H1 (cell line): ENCODE results near the gene THBS1. TPM values are rescaled to one million over a fixed set of nuclear protein-coding genes. Genes with fewer than 3 reads are reported as not detected.

Experiments
- CTCF ChIA-PET: fragments of 300-600 bp; sonication (Branson Sonifier 250); formaldehyde crosslinking; loops from one replicate; lab custom pipeline; 2021; ENCODE audit not compliant: partially characterized antibody; lab: Charles Lee
- POLR2A ChIA-PET: fragments of 300-600 bp; sonication (Branson Sonifier 250); formaldehyde crosslinking; loops from one replicate; lab custom pipeline; 2021; ENCODE audit warnings: inconsistent platforms; ENCODE audit not compliant: partially characterized antibody; lab: Charles Lee
- DNase-seq, 2 experiments: peaks; one replicate each; pipeline versions ENCODE4 v3.0.0 to v3.0.0-alpha.2; 2010 to 2022; ENCODE audit warnings: low spot score in 2 of 2, low read depth in 1 of 2, mixed read lengths in 1 of 2
- FAIRE-seq: peaks from 2 replicates; lab custom pipeline; 2011; peaks lifted over from hg19 to GRCh38; lab: Jason Lieb, UNC
- H2AFZ ChIP-seq: 2 replicates; pipeline ENCODE4 v1.8.1; 2012; ENCODE audit warnings: low read length, inconsistent platforms
- H2AK5ac ChIP-seq: 2 replicates; pipeline ENCODE4 v1.6.1; 2013; ENCODE audit warnings: low read depth, low read length
- H2BK120ac ChIP-seq: replicated peaks from 2 replicates; pipeline ENCODE3; 2013; ENCODE audit warnings: low read depth, low read length, inconsistent platforms
- H2BK12ac ChIP-seq: 2 replicates; pipeline ENCODE4 v1.6.1; 2013; ENCODE audit warnings: low read depth, low read length
- H2BK15ac ChIP-seq: 2 replicates; pipeline ENCODE4 v1.6.1; 2013; ENCODE audit warnings: low read length
- H2BK20ac ChIP-seq: 2 replicates; pipeline ENCODE4 v1.6.1; 2013; ENCODE audit warnings: low read length
- H2BK5ac ChIP-seq: 2 replicates; pipeline ENCODE4 v1.6.1; 2013; ENCODE audit warnings: low read depth, low read length
- H3K14ac ChIP-seq: 2 replicates; pipeline ENCODE4 v1.6.1; 2013; ENCODE audit warnings: inconsistent platforms; ENCODE audit not compliant: insufficient read length
- H3K18ac ChIP-seq: 2 replicates; pipeline ENCODE4 v1.6.1; 2013; ENCODE audit warnings: low read length; ENCODE audit errors: extremely low read depth
- H3K23ac ChIP-seq: 2 replicates; pipeline ENCODE4 v1.6.1; 2013; ENCODE audit warnings: inconsistent platforms; ENCODE audit not compliant: insufficient read length
- H3K23me2 ChIP-seq: 2 replicates; pipeline ENCODE4 v1.6.1; 2013; ENCODE audit warnings: low read depth, low read length
- H3K27ac ChIP-seq: 2 replicates; pipeline ENCODE4 v1.6.1; 2011; ENCODE audit warnings: low read depth, low read length, inconsistent platforms
- H3K27me3 ChIP-seq, 4 experiments: replicated peaks in 1 of 4; 1 replicate in 1 of 4; 2 replicates in 3 of 4; pipeline versions ENCODE4 v1.6.1 to v1.8.1; 2011 to 2013; ENCODE audit warnings: low read length in 3 of 4, mild to moderate bottlenecking in 3 of 4, inconsistent platforms in 2 of 4, mixed read lengths in 2 of 4, moderate library complexity in 1 of 4; ENCODE audit not compliant: control insufficient read depth in 3 of 4, insufficient read depth in 3 of 4; ENCODE audit errors: extremely low read depth in 1 of 4
- H3K36me3 ChIP-seq, 4 experiments: 2 replicates each; pipeline versions ENCODE4 v1.6.1 to v1.8.1; 2011 to 2013; ENCODE audit warnings: mild to moderate bottlenecking in 4 of 4, low read length in 3 of 4, moderate library complexity in 2 of 4, control low read depth in 1 of 4, inconsistent platforms in 1 of 4; ENCODE audit not compliant: insufficient read depth in 4 of 4, control insufficient read depth in 2 of 4
- H3K4ac ChIP-seq: replicated peaks from 2 replicates; pipeline ENCODE3; 2013; ENCODE audit warnings: low read length, low read depth, mixed read lengths, inconsistent platforms; ENCODE audit not compliant: insufficient read length
- H3K4me1 ChIP-seq, 4 experiments: replicated peaks in 1 of 4; 1 replicate in 1 of 4; 2 replicates in 3 of 4; pipeline versions ENCODE4 v1.6.1 to v1.8.1; 2011 to 2013; ENCODE audit warnings: low read length in 3 of 4, inconsistent platforms in 2 of 4, mixed read lengths in 1 of 4; ENCODE audit not compliant: insufficient read depth in 4 of 4, control insufficient read depth in 3 of 4
- H3K4me2 ChIP-seq, 2 experiments: 2 replicates each; pipeline versions ENCODE4 v1.6.1 to v1.8.1; 2011 to 2013; ENCODE audit warnings: low read depth in 2 of 2, low read length in 2 of 2, control low read depth in 1 of 2, inconsistent platforms in 1 of 2, mild to moderate bottlenecking in 1 of 2; ENCODE audit not compliant: insufficient read depth in 1 of 2
- H3K4me3 ChIP-seq, 4 experiments: fragments of 200-600, 300-600 bp in 1 of 4; sonication (generic), shearing (Covaris generic), sonication (Bioruptor Twin) in 1 of 4; 2 replicates each; pipeline versions ENCODE4 v1.5.1 to v1.8.1; 2011 to 2016; ENCODE audit warnings: low read length in 4 of 4, low read depth in 3 of 4, control low read depth in 2 of 4, inconsistent platforms in 2 of 4, mild to moderate bottlenecking in 2 of 4, mixed read lengths in 1 of 4, moderate library complexity in 1 of 4; ENCODE audit not compliant: insufficient read depth in 2 of 4; ENCODE audit errors: extremely low read depth in 1 of 4
- H3K56ac ChIP-seq: replicated peaks from 2 replicates; pipeline ENCODE3; 2013; ENCODE audit warnings: low read depth, mild to moderate bottlenecking, mixed read lengths, low read length, inconsistent platforms; ENCODE audit not compliant: insufficient read length
- H3K79me1 ChIP-seq: 2 replicates; pipeline ENCODE4 v1.6.1; 2013; ENCODE audit warnings: low read depth, low read length, control low read depth
- H3K79me2 ChIP-seq, 2 experiments: 2 replicates each; pipeline versions ENCODE4 v1.6.1 to v1.8.1; 2012 to 2013; ENCODE audit warnings: low read length in 2 of 2, mild to moderate bottlenecking in 2 of 2, inconsistent platforms in 1 of 2; ENCODE audit not compliant: insufficient read depth in 2 of 2, control insufficient read depth in 1 of 2
- H3K9ac ChIP-seq, 4 experiments: replicated peaks in 1 of 4; 1 replicate in 1 of 4; 2 replicates in 3 of 4; pipeline versions ENCODE4 v1.6.1 to v1.8.1; 2011 to 2013; ENCODE audit warnings: low read depth in 3 of 4, low read length in 3 of 4, control low read depth in 2 of 4, mild to moderate bottlenecking in 2 of 4, moderate library complexity in 2 of 4, inconsistent platforms in 1 of 4; ENCODE audit errors: extremely low read depth in 1 of 4
- H3K9me3 ChIP-seq, 2 experiments: 2 replicates each; pipeline versions ENCODE4 v1.6.1 to v1.8.1; 2012 to 2013; ENCODE audit warnings: mild to moderate bottlenecking in 2 of 2, moderate library complexity in 2 of 2, control low read depth in 1 of 2, inconsistent platforms in 1 of 2, low read depth in 1 of 2, low read length in 1 of 2, mixed read lengths in 1 of 2; ENCODE audit not compliant: insufficient read depth in 2 of 2
- H4K20me1 ChIP-seq, 2 experiments: replicated peaks in 1 of 2; 2 replicates each; pipeline versions ENCODE3 to v1.8.1; 2011 to 2013; ENCODE audit warnings: inconsistent platforms in 2 of 2, low read length in 2 of 2, mild to moderate bottlenecking in 1 of 2; ENCODE audit not compliant: insufficient read depth in 2 of 2, control insufficient read depth in 1 of 2
- H4K5ac ChIP-seq: 2 replicates; pipeline ENCODE4 v1.6.1; 2013; ENCODE audit warnings: low read length, low read depth, mixed read lengths, inconsistent platforms; ENCODE audit not compliant: insufficient read length
- H4K8ac ChIP-seq: 2 replicates; pipeline ENCODE4 v1.8.0; 2013; ENCODE audit warnings: mild to moderate bottlenecking, moderate library complexity, low read length, inconsistent platforms; ENCODE audit not compliant: insufficient read depth; ENCODE audit errors: extremely low read depth
- H4K91ac ChIP-seq: replicated peaks from 2 replicates; pipeline ENCODE3; 2013; ENCODE audit warnings: low read length, mixed read lengths, inconsistent platforms; ENCODE audit not compliant: insufficient read length
- CTCF ChIP-seq, 3 experiments: IDR thresholded peaks; 1 replicate in 2 of 3; 2 replicates in 1 of 3; pipeline versions ENCODE4 v1.5.1 to v1.6.1; 2011; ENCODE audit warnings: low read length in 3 of 3, mild to moderate bottlenecking in 3 of 3, inconsistent platforms in 2 of 3, low read depth in 1 of 3, moderate library complexity in 1 of 3; ENCODE audit not compliant: insufficient read depth in 1 of 3; ENCODE audit errors: control extremely low read depth in 1 of 3
- KDM4A ChIP-seq: IDR thresholded peaks from one replicate; pipeline ENCODE4 v1.7.1; 2012; ENCODE audit warnings: low read depth, mild to moderate bottlenecking, moderate library complexity, low read length, inconsistent platforms; ENCODE audit not compliant: severe bottlenecking
- POLR2A ChIP-seq, 2 experiments: IDR thresholded peaks; 1 replicate in 1 of 2; 2 replicates in 1 of 2; pipeline ENCODE4 v1.6.1; 2011; ENCODE audit warnings: low read depth in 2 of 2, low read length in 2 of 2, mild to moderate bottlenecking in 2 of 2; ENCODE audit errors: control extremely low read depth in 1 of 2
- POLR2AphosphoS5 ChIP-seq: IDR thresholded peaks from 2 replicates; pipeline ENCODE4 v1.6.1; 2011; ENCODE audit warnings: low read depth, low read length
- SIX5 ChIP-seq: IDR thresholded peaks from 2 replicates; pipeline ENCODE4 v1.6.1; 2011; ENCODE audit warnings: mild to moderate bottlenecking, low read depth, low read length
- USF2 ChIP-seq: IDR thresholded peaks from 2 replicates; pipeline ENCODE4 v1.6.1; 2011; ENCODE audit warnings: low read length, improper control_type of control experiment
- YY1 ChIP-seq: IDR thresholded peaks from 2 replicates; pipeline ENCODE4 v1.6.1; 2011; ENCODE audit warnings: low read depth, mild to moderate bottlenecking, low read length
- WGBS, 2 experiments: shearing (Covaris generic) in 1 of 2; methylation state at CpG; one replicate each; pipeline versions ENCODE4 v1.1.6 to v1.1.7; 2013 to 2015; ENCODE audit warnings: low lambda C conversion rate in 2 of 2, mixed read lengths in 2 of 2, inconsistent platforms in 1 of 2, low coverage in 1 of 2, missing lambda C conversion rate in 1 of 2; ENCODE audit not compliant: insufficient replicate concordance in 2 of 2, insufficient coverage in 1 of 2, insufficient read length in 1 of 2; ENCODE audit errors: extremely low coverage in 1 of 2, missing lambda C conversion rate in 1 of 2; 5-methylcytosine and 5-hydroxymethylcytosine counted together
- polyA plus RNA-seq, 7 experiments: library from polyadenylated mRNA; depleted of rRNA in 3 of 7; stranded (reverse) in 5 of 7; unstranded in 2 of 7; fragments of >200 nt in 5 of 7; fragments of 200-250 nt in 2 of 7; gene quantifications; 1 replicate in 5 of 7; 2 replicates in 1 of 7; 4 replicates in 1 of 7; pipeline versions ENCODE4 v1.2.1 to v1.2.3, GENCODE V29; 2011 to 2013; ENCODE audit warnings: missing spikeins in 2 of 7, mixed read lengths in 2 of 7
- total RNA-seq: library from RNA; stranded (reverse); fragmentation: NEBNext Ultra II Directional; extraction: Animal tissue kit (Norgen Biotek cat#: 25700); gene quantifications from 2 replicates; pipeline ENCODE4 v1.2.1, GENCODE V29; 2021

Gene THBS1
- total and polyA plus RNA-seq, 2 of the 8 experiments (the other 6 are each of a cell fraction or from before 2014, with no cell fraction given), result 10.3 to 63.3 TPM

GRCh38 chr15:39587731-39588530 is 7.1 kb downstream of the THBS1 start:
- H3K36me3 ChIP-seq, result peaks cover 58 to 95% (median 87%) of the 10 kb centered on the region in 4 experiments
- H3K23ac ChIP-seq, result no peak overlapping the region
- no peaks in the 10 kb centered on the region for H3K23me2 ChIP-seq
- H2BK5ac ChIP-seq, result no peak overlapping the region
- DNase-seq, result no peak
- no peak overlapping the region for H4K91ac ChIP-seq
- no peak overlapping the region for H2BK15ac ChIP-seq
- H3K56ac ChIP-seq, result no peak overlapping the region
- H3K4me1 ChIP-seq, result peaks cover 0 to 4% (median 0%) of the 10 kb centered on the region in 4 experiments; a peak in 2 of 7 replicates
- TF ChIP-seq SIX5 (no peak), KDM4A (no peak), CTCF (IDR thresholded peaks at IDR 0.05; ENCODE audit: control extremely low read depth in 1 of 3, insufficient read depth in 1 of 3, low read depth in 1 of 3, low read length in 3 of 3) (no peak), POLR2AphosphoS5 (peak; percentile 75; the same call in 1 of the 2 replicates), USF2 (no peak; the same call in 1 of the 2 replicates), POLR2A (IDR thresholded peaks at IDR 0.05; ENCODE audit: control extremely low read depth in 1 of 2, low read depth in 2 of 2, low read length in 2 of 2) (peak in 1 of 2 experiments; percentile 24), YY1 (no peak)
- TF ChIP-seq, all 59 proteins: peak for 2
- H4K20me1 ChIP-seq, result peaks cover 0 to 2% of the 10 kb centered on the region in 2 experiments
- no peak for FAIRE-seq
- no peak overlapping the region for H2BK120ac ChIP-seq
- H4K5ac ChIP-seq, result no peak overlapping the region
- no peak overlapping the region for H3K14ac ChIP-seq
- 86% methylated on average over 13 of the region's 13 CpGs; no CpG with 5 or more reads in 1 of the 2 experiments for WGBS, 2 experiments
- H3K9me3 ChIP-seq, result no peaks in the 10 kb centered on the region
- ChIA-PET POLR2A (interaction anchor here (0.9 to 16.2 kb wide), 3 partner anchors 6 to 23 kb away, joined by 6 to 117 read pairs (median 7); partner anchors contain the start of gene THBS1), CTCF (interaction anchor here (1.4 to 1.8 kb wide), 2 partner anchors 11 to 169 kb away, joined by 3 to 6 read pairs; no protein-coding TSS in a partner anchor)
- no peaks in the 10 kb centered on the region for H3K27me3 ChIP-seq
- H3K4me2 ChIP-seq, result no peak overlapping the region
- H3K9ac ChIP-seq, result no peak overlapping the region
- H3K18ac ChIP-seq, result no peak overlapping the region
- H3K4me3 ChIP-seq, result no peak overlapping the region
- H4K8ac ChIP-seq, result no peak overlapping the region
- no peak overlapping the region for H2AK5ac ChIP-seq
- no peaks in the 10 kb centered on the region for H3K79me1 ChIP-seq
- no peak overlapping the region for H2AFZ ChIP-seq
- H3K79me2 ChIP-seq, result peaks cover 0 to 3% of the 10 kb centered on the region in 2 experiments; a peak in 2 of 4 replicates
- no peak overlapping the region for H2BK20ac ChIP-seq
- H3K27ac ChIP-seq, result no peak overlapping the region
- no peak overlapping the region for H2BK12ac ChIP-seq
- no peak overlapping the region for H3K4ac ChIP-seq
